ENCODE results near the gene MAPK4. TPM values are rescaled to one million over a fixed set of nuclear protein-coding genes. Genes with fewer than 3 reads are reported as not detected.

The MAPK4 gene
- total and polyA plus RNA-seq, 2 of the 4 experiments (the other 2 are of a cell fraction) = not detected

GRCh38 chr18:50689578-50689977 is 129.7 kb downstream of the MAPK4 start:
- no peaks in the 10 kb centered on the region for H4K20me1 ChIP-seq (ENCODE audit: insufficient read depth, low read length)
- no peaks in the 10 kb centered on the region for H3K9me1 ChIP-seq (ENCODE audit: insufficient read depth, low read length)
- H3K36me3 ChIP-seq (ENCODE audit: control insufficient read depth, insufficient read depth, low read length) = no peaks in the 10 kb centered on the region
- H3K27ac ChIP-seq (ENCODE audit: insufficient read depth, low read length) = no peak overlapping the region
- H4K5ac ChIP-seq (ENCODE audit: low read depth, low read length) = no peak overlapping the region
- H2AK5ac ChIP-seq (ENCODE audit: low read depth, low read length) = no peak overlapping the region
- H3K4me1 ChIP-seq (ENCODE audit: control insufficient read depth, insufficient read depth, low read length) = no peaks in the 10 kb centered on the region
- H3K14ac ChIP-seq (replicated peaks; ENCODE audit: low read depth, low read length) = no peak overlapping the region
- H2BK5ac ChIP-seq (ENCODE audit: low read depth, low read length, poor library complexity, severe bottlenecking) = no peak overlapping the region
- no peaks in the 10 kb centered on the region for H3K79me1 ChIP-seq (ENCODE audit: low read depth in 1 of 2, low read length in 2 of 2)
- CTCF ChIA-PET = interaction anchor here (0.6 kb wide), 1 partner anchor 83 kb away, joined by 3 read pairs; no protein-coding TSS in a partner anchor
- no peak overlapping the region for H2AK9ac ChIP-seq (replicated peaks; ENCODE audit: low read depth, low read length, poor library complexity)
- no peak overlapping the region for H4K8ac ChIP-seq (ENCODE audit: low read depth in 2 of 2, low read length in 2 of 2)
- H4K91ac ChIP-seq (ENCODE audit: insufficient read depth, low read depth, low read length) = no peak overlapping the region
- no peak overlapping the region for H3K18ac ChIP-seq (ENCODE audit: low read depth, low read length)
- H2BK120ac ChIP-seq (ENCODE audit: low read depth, low read length) = no peak overlapping the region
- no peak overlapping the region for H3K4me2 ChIP-seq (ENCODE audit: low read depth, low read length)
- intact Hi-C loops (cut with micrococcal nuclease) (no loop called here), dilution Hi-C loops (cut with HindIII; ENCODE audit: low sequenced_read_pairs, unreplicated experiment) (no loop called here), in situ Hi-C loops (cut with MboI; ENCODE audit: low sequenced_read_pairs) (no loop called here)
- no TSS peak for BruUV-seq (replicated peaks)
- no peak overlapping the region for H2AFZ ChIP-seq (replicated peaks; ENCODE audit: low read length, poor library complexity)
- H3K27me3 ChIP-seq (ENCODE audit: control insufficient read depth, insufficient read depth, low read length) = no peaks in the 10 kb centered on the region
- POLR2A ChIA-PET (ENCODE audit: unreplicated experiment) = no interaction called here
- H2BK15ac ChIP-seq (ENCODE audit: low read depth, low read length) = no peak overlapping the region
- DNase-seq (no peak), ATAC-seq (ENCODE audit: low read depth) (no peak)
- H3K4me3 ChIP-seq (ENCODE audit: insufficient read depth, low read depth, low read length) = no peak overlapping the region
- H3K56ac ChIP-seq (ENCODE audit: extremely low read depth, insufficient read depth, low read length) = no peak overlapping the region
- H3K9me3 ChIP-seq (ENCODE audit: control insufficient read depth, insufficient read depth, low read length) = no peaks in the 10 kb centered on the region
- 100% methylated on average over 1 of the region's 6 CpGs; no CpG with 5 or more reads in 1 of the 2 experiments for WGBS, 2 experiments (ENCODE audit: extremely low coverage in 2 of 2, insufficient read length in 1 of 2)
- no peak overlapping the region for H2BK20ac ChIP-seq (ENCODE audit: low read depth, low read length)
- H3K4ac ChIP-seq (ENCODE audit: low read depth, low read length) = no peak overlapping the region
- no peak overlapping the region for H3K9ac ChIP-seq (ENCODE audit: low read depth, low read length)
- H3K23ac ChIP-seq (ENCODE audit: low read depth, low read length) = no peak overlapping the region
- no peak for TF ChIP-seq RAD21 (IDR thresholded peaks at IDR 0.05; ENCODE audit: low read length)
- no peak for TF ChIP-seq BHLHE40 (IDR thresholded peaks at IDR 0.05; ENCODE audit: low read depth, low read length)
- no peak for TF ChIP-seq NFE2L2 (IDR thresholded peaks at IDR 0.05; ENCODE audit: low read depth, low read length)
- TF ChIP-seq RCOR1 (IDR thresholded peaks at IDR 0.05; ENCODE audit: insufficient replicate concordance, low read length) = no peak
- no peak for TF ChIP-seq MAZ (IDR thresholded peaks at IDR 0.05; ENCODE audit: borderline replicate concordance, low read depth, low read length)
- no peak for TF ChIP-seq MAFK (IDR thresholded peaks at IDR 0.05; ENCODE audit: low read depth, low read length)
- TF ChIP-seq MXI1 (IDR thresholded peaks at IDR 0.05; ENCODE audit: borderline replicate concordance, low read depth, low read length) = no peak
- TF ChIP-seq USF2 (IDR thresholded peaks at IDR 0.05; ENCODE audit: low read depth, low read length) = no peak
- TF ChIP-seq SMC3 (IDR thresholded peaks at IDR 0.05; ENCODE audit: low read depth, low read length) = no peak
